Measurements from ENCODE around the gene AANAT. TPM values are rescaled to one million over a fixed set of nuclear protein-coding genes. Genes with fewer than 3 reads are reported as not detected.
A peak's percentile ranks its signal among the peaks of the same experiment; 100 is the strongest.

Gene AANAT
- total RNA-seq, 1 donor from 2014 or later: not detected

GRCh38 chr17:76497979-76498875 lies 30.8 kb downstream of the AANAT start:
- Mint-ChIP-seq H3K36me3 (ENCODE audit: low read depth, unreplicated experiment) (no peaks in the 10 kb centered on the region), H3K4me1 (ENCODE audit: unreplicated experiment) (peaks cover 39% of the 10 kb centered on the region), H3K9me3 (ENCODE audit: unreplicated experiment) (no peaks in the 10 kb centered on the region), H3K4me3 (ENCODE audit: unreplicated experiment) (peak overlapping the region; percentile 83), H3K27me3 (ENCODE audit: unreplicated experiment) (peaks cover 11% of the 10 kb centered on the region), H3K27ac (ENCODE audit: unreplicated experiment) (peak overlapping the region; percentile 84)
- peak; percentile 67 for DNase-seq (ENCODE audit: low spot score)
- TF ChIP-seq CTCF (IDR thresholded peaks at IDR 0.05; ENCODE audit: unreplicated experiment): no peak

DNA sequence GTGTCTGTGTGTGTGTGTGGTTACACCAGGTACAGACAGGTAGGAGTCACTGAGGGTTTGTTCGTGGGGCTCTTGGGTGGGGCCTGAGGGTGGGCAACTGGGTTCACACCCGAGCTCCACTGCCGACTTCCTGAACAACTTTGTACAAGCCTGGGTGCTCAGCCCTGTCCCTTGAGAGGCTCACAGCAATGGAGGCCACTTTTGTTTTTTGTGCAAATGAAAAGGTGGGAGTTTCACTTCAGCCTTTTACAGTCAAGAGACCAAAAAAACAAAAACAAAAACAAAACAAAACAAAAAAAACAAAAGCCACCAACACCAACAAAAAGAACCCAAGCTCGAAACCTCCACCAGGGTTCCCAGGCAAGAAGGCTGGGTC lies 31.5 kb downstream of the AANAT start:
- no peak for TF ChIP-seq CTCF (IDR thresholded peaks at IDR 0.05; ENCODE audit: unreplicated experiment)
- no peak for DNase-seq (ENCODE audit: low spot score)
- Mint-ChIP-seq H3K4me3 (ENCODE audit: unreplicated experiment) (peak overlapping the region; percentile 83), H3K27me3 (ENCODE audit: unreplicated experiment) (peaks cover 11% of the 10 kb centered on the region), H3K36me3 (ENCODE audit: low read depth, unreplicated experiment) (no peaks in the 10 kb centered on the region), H3K9me3 (ENCODE audit: unreplicated experiment) (no peaks in the 10 kb centered on the region), H3K4me1 (ENCODE audit: unreplicated experiment) (peaks cover 38% of the 10 kb centered on the region), H3K27ac (ENCODE audit: unreplicated experiment) (peak overlapping the region; percentile 84)

- H3K4me3 Mint-ChIP-seq (ENCODE audit: unreplicated experiment): peak overlapping the region; percentile 83
- peaks cover 38% of the 10 kb centered on the region for H3K4me1 Mint-ChIP-seq (ENCODE audit: unreplicated experiment)
- no peaks in the 10 kb centered on the region for H3K9me3 Mint-ChIP-seq (ENCODE audit: unreplicated experiment)
Measured at GRCh38 chr17:76499267-76499667, 31.9 kb downstream of the AANAT start.

GRCh38 chr17:76500074-76500746 lies 32.8 kb downstream of the AANAT start:
- peaks cover 38% of the 10 kb centered on the region for H3K4me1 Mint-ChIP-seq (ENCODE audit: unreplicated experiment)
- H3K4me3 Mint-ChIP-seq (ENCODE audit: unreplicated experiment): peak overlapping the region; percentile 89
- H3K36me3 Mint-ChIP-seq (ENCODE audit: low read depth, unreplicated experiment): no peaks in the 10 kb centered on the region
- no peak overlapping the region for H3K27ac Mint-ChIP-seq (ENCODE audit: unreplicated experiment)
- TF ChIP-seq CTCF (IDR thresholded peaks at IDR 0.05; ENCODE audit: unreplicated experiment): no peak
- H3K27me3 Mint-ChIP-seq (ENCODE audit: unreplicated experiment): peaks cover 11% of the 10 kb centered on the region
- no peak for DNase-seq (ENCODE audit: low spot score)
- no peaks in the 10 kb centered on the region for H3K9me3 Mint-ChIP-seq (ENCODE audit: unreplicated experiment)

More at GRCh38 chr17:76499267-76499667, 31.9 kb downstream of the AANAT start:
- Mint-ChIP-seq H3K27ac (ENCODE audit: unreplicated experiment) (no peak overlapping the region), H3K27me3 (ENCODE audit: unreplicated experiment) (peaks cover 11% of the 10 kb centered on the region), H3K36me3 (ENCODE audit: low read depth, unreplicated experiment) (no peaks in the 10 kb centered on the region)
- DNase-seq (ENCODE audit: low spot score): no peak
- no peak for TF ChIP-seq CTCF (IDR thresholded peaks at IDR 0.05; ENCODE audit: unreplicated experiment)

DNA sequence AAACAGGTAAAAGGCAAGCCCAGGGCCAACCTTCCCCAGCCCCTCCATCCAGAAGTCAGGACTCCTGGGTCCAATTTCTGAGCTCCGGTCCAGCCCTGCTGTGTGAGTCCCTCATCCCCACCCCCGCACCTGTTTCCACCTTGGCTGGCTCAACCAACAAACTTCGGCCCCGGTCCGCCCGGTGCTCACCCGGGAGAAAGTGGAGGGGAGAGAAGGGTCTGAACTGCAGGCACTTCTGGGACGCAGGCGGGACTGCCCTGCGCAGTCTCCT lies 33.3 kb downstream of the AANAT start:
- Mint-ChIP-seq H3K4me1 (ENCODE audit: unreplicated experiment) (peaks cover 38% of the 10 kb centered on the region), H3K36me3 (ENCODE audit: low read depth, unreplicated experiment) (no peaks in the 10 kb centered on the region)

More for the DNA sequence above, 33.3 kb downstream of the AANAT start:
- H3K27me3 Mint-ChIP-seq (ENCODE audit: unreplicated experiment): peaks cover 11% of the 10 kb centered on the region
- H3K9me3 Mint-ChIP-seq (ENCODE audit: unreplicated experiment): no peaks in the 10 kb centered on the region
- TF ChIP-seq CTCF (IDR thresholded peaks at IDR 0.05; ENCODE audit: unreplicated experiment): no peak
- H3K27ac Mint-ChIP-seq (ENCODE audit: unreplicated experiment): no peak overlapping the region
- DNase-seq (ENCODE audit: low spot score): no peak
- H3K4me3 Mint-ChIP-seq (ENCODE audit: unreplicated experiment): peak overlapping the region; percentile 89

Measured in endothelial cell (in vitro differentiated cells).